ENCODE data around the gene SLC30A4. TPM values are rescaled to one million over a fixed set of nuclear protein-coding genes. Genes with fewer than 3 reads are reported as not detected.
A peak's percentile ranks its signal among the peaks of the same experiment; 100 is the strongest.

Gene SLC30A4
- polyA plus RNA-seq, 1 donor (not counting 4 experiments of a cell fraction or from before 2014, with no cell fraction given) = 3.3 TPM

GRCh38 chr15:45429941-45430792, 92.4 kb downstream of the SLC30A4 start:
- Histone ChIP-seq H3K79me2 (ENCODE audit: control insufficient read depth, insufficient read depth, low read length) (no peaks in the 10 kb centered on the region), H3K9me3 (ENCODE audit: control insufficient read depth, low read depth, low read length) (no peaks in the 10 kb centered on the region), H3K36me3 (ENCODE audit: control insufficient read depth in 2 of 2, extremely low read depth in 1 of 2, insufficient read depth in 2 of 2, low read length in 2 of 2) (no peaks in the 10 kb centered on the region), H3K4me1 (ENCODE audit: control insufficient read depth, extremely low read depth, insufficient read depth, low read length) (no peaks in the 10 kb centered on the region), H3K27me3 (ENCODE audit: control insufficient read depth, extremely low read depth, insufficient read depth, low read length) (peaks cover 32% of the 10 kb centered on the region), H2AFZ (ENCODE audit: control insufficient read depth, low read length) (peak overlapping the region; percentile 49), H3K4me3 (ENCODE audit: control insufficient read depth in 2 of 3, extremely low read depth in 1 of 3, insufficient read depth in 2 of 3, low read depth in 1 of 3, low read length in 3 of 3) (peak overlapping the region; percentile 33 to 49 (median 49)), H3K27ac (ENCODE audit: control insufficient read depth, insufficient read depth, low read length) (no peak overlapping the region), H4K20me1 (ENCODE audit: control insufficient read depth, extremely low read depth, insufficient read depth, low read length) (no peaks in the 10 kb centered on the region), H3K9me1 (ENCODE audit: control insufficient read depth, extremely low read depth, insufficient read depth, low read length) (no peaks in the 10 kb centered on the region), H3K4me2 (ENCODE audit: control insufficient read depth, extremely low read depth, insufficient read depth, low read depth, low read length) (peak overlapping the region; percentile 71), H3K9ac (ENCODE audit: control insufficient read depth, extremely low read depth, insufficient read depth, low read length) (no peak overlapping the region)
- peak; percentile 88 to 100 (median 90) for TF ChIP-seq CTCF (optimal IDR thresholded peaks at IDR 0.05 in 1 of 3, IDR thresholded peaks at IDR 0.05 in 1 of 3, conservative IDR thresholded peaks at IDR 0.05 in 1 of 3; ENCODE audit: extremely low read depth in 1 of 3, insufficient read depth in 2 of 3, low read length in 3 of 3)
- TF ChIP-seq EZH2 (IDR thresholded peaks at IDR 0.05; ENCODE audit: low read length) = no peak
- dilution Hi-C loops (cut with MboI; ENCODE audit: extremely low pct_ligation_motif_present, low sequenced_read_pairs) = no loop called here
- FAIRE-seq (no peak), DNase-seq (ENCODE audit: low read depth, low spot score) (no peak)

Small RNAs within 50 kb of the gene (small RNA-seq; reads per million reads assigned to genes)
- gene DPPA5P2 (ENCODE audit: insufficient read length in 3 of 3, low read depth in 3 of 3, low replicate concordance in 1 of 3) = 0 reads per million in 3 experiments
- 0 to 0.25 (median 0) reads per million in 3 experiments for gene SNORA41B (ENCODE audit: insufficient read length in 3 of 3, low read depth in 3 of 3, low replicate concordance in 1 of 3)

Other genes with a start within 250 kb of the SLC30A4 start
- 0.53 to 1.2 TPM (median 0.60 TPM) in 3 replicates for gene GATM, start 144.2 kb downstream of the SLC30A4 start, polyA plus RNA-seq
- 9.4 to 15.5 TPM (median 10.9 TPM) in 3 replicates for gene BLOC1S6, start 64.6 kb upstream of the SLC30A4 start, polyA plus RNA-seq
- gene SQOR, start 112.3 kb upstream of the SLC30A4 start, polyA plus RNA-seq = 117 to 140 TPM (median 124 TPM) in 3 replicates